Breast epithelium (tissue), 4 donors: Measurements from ENCODE around the gene AKR1C2. TPM values are rescaled to one million over a fixed set of nuclear protein-coding genes. Genes with fewer than 3 reads are reported as not detected.
A peak's percentile ranks its signal among the peaks of the same experiment; 100 is the strongest.

Source experiments
- DNase-seq, 2 donors: peaks; one replicate each; pipeline ENCODE4 v3.0.0-alpha.2; 2019; ENCODE audit warnings: low spot score in 2 of 2
- H3K27ac ChIP-seq, 2 donors: fragments of 200-600 bp; sonication (generic) in 1 of 2; one replicate each; pipeline ENCODE4 v1.5.1; 2016 to 2019; ENCODE audit warnings: mild to moderate bottlenecking in 1 of 2
- H3K27me3 ChIP-seq, 2 donors: fragments of 200-600 bp; sonication (generic) in 1 of 2; one replicate each; pipeline versions ENCODE4 v1.5.1 to v1.6.0; 2017 to 2019; ENCODE audit warnings: control low read depth in 1 of 2, mild to moderate bottlenecking in 1 of 2
- H3K36me3 ChIP-seq: fragments of 200-600 bp; one replicate; pipeline ENCODE4 v1.5.1; 2019
- H3K4me1 ChIP-seq, 2 donors: fragments of 200-600 bp; sonication (generic); one replicate each; pipeline ENCODE4 v1.5.1; 2016 to 2019; ENCODE audit warnings: control low read depth in 1 of 2
- H3K4me3 ChIP-seq, 3 donors: fragments of 200-600 bp; sonication (generic); 1 replicate in 2 of 3; 2 replicates in 1 of 3; pipeline ENCODE4 v1.5.1; 2016 to 2019; ENCODE audit warnings: mild to moderate bottlenecking in 3 of 3, moderate library complexity in 2 of 3
- H3K9me3 ChIP-seq, 2 donors: fragments of 200-600 bp; sonication (generic) in 1 of 2; one replicate each; pipeline ENCODE4 v1.5.1; 2016 to 2019; ENCODE audit warnings: control low read depth in 1 of 2
- POLR2A ChIP-seq: fragments of 450-650 bp; IDR thresholded peaks from one replicate; pipeline ENCODE4 v1.6.1; 2016; ENCODE audit warnings: antibody characterized with exemption, mild to moderate bottlenecking, moderate library complexity
- POLR2AphosphoS5 ChIP-seq, 3 donors: sonication (generic); formaldehyde crosslinking; IDR thresholded peaks; one replicate each; pipeline ENCODE4 v1.6.1; 2017; ENCODE audit warnings: antibody characterized with exemption in 3 of 3
- intact Hi-C: fragments of 100-400 bp; cut with DNase I; formaldehyde crosslinking; loops from one replicate; pipeline ENCODE4 v1.15.1; 2023; ENCODE audit warnings: low total_unique reads
- total RNA-seq, 3 donors: library from RNA; depleted of rRNA; stranded (reverse); fragments of >200 nt; gene quantifications; one replicate each; pipeline ENCODE4 v1.1.0, GENCODE V29; 2016
- TF ChIP-seq, protein P1 (sequence below), 3 donors: fragments of 450-650 bp; IDR thresholded peaks; one replicate each; pipeline ENCODE4 v1.5.1; 2016 to 2017; ENCODE audit warnings: antibody characterized with exemption in 3 of 3, mild to moderate bottlenecking in 3 of 3, moderate library complexity in 3 of 3

Gene AKR1C2
- total RNA-seq, 3 donors from 2014 or later: 25.9 to 259 (median 25.9) TPM

DNA sequence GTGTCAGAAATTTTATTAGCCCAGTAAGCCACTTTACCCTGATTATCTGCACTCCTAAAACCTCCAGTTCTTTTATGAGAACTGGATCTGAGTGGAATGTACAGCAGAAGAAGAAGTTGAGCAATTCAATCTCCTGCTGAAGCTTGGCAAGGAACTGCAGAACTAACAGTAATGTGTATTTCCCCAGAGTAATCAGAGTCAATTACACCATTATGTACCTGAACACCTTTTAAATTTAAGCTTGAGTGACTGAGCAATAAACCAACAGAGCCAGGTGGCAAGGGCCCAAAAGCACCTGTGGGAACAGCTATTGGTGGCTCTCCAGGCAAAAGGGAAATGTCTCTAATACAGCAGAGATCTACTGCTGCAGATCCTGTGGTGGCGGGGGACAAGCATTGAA, 40.1 kb upstream of the AKR1C2 start:
- Histone ChIP-seq H3K27me3 (no peaks in the 10 kb centered on the region), H3K27ac (no peak overlapping the region), H3K4me1 (no peaks in the 10 kb centered on the region), H3K36me3 (no peaks in the 10 kb centered on the region), H3K4me3 (no peak overlapping the region), H3K9me3 (no peaks in the 10 kb centered on the region)
- peak in 1 of 2 donors; percentile 66 for DNase-seq
- TF ChIP-seq POLR2AphosphoS5 (IDR thresholded peaks at IDR 0.05): no peak
- TF ChIP-seq, protein P1, sequence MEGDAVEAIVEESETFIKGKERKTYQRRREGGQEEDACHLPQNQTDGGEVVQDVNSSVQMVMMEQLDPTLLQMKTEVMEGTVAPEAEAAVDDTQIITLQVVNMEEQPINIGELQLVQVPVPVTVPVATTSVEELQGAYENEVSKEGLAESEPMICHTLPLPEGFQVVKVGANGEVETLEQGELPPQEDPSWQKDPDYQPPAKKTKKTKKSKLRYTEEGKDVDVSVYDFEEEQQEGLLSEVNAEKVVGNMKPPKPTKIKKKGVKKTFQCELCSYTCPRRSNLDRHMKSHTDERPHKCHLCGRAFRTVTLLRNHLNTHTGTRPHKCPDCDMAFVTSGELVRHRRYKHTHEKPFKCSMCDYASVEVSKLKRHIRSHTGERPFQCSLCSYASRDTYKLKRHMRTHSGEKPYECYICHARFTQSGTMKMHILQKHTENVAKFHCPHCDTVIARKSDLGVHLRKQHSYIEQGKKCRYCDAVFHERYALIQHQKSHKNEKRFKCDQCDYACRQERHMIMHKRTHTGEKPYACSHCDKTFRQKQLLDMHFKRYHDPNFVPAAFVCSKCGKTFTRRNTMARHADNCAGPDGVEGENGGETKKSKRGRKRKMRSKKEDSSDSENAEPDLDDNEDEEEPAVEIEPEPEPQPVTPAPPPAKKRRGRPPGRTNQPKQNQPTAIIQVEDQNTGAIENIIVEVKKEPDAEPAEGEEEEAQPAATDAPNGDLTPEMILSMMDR (IDR thresholded peaks at IDR 0.05): no peak
- TF ChIP-seq POLR2A: no peak
- intact Hi-C loops: no loop called here

DNA sequence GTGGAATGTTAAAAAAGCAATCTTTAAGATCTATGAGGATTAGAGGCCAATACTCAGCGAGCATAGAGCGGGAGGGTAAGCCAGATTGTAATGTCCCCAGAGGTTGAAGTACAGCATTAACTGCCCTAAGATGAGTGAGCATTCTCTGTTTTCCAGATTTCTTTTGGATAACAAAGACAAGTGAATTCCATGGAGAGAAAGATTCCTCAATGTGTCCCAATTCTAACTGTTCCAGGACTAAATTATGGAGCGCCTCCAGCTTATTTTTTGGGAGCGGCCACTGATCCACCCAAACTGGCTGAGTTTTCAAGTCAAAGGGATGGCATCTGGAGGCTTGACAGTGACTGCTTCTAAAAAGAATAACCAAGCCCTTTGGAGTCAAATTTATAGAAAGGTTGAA, 39.3 kb upstream of the AKR1C2 start:
- DNase-seq: no peak
- Histone ChIP-seq H3K27me3 (no peaks in the 10 kb centered on the region), H3K4me1 (no peaks in the 10 kb centered on the region), H3K36me3 (no peaks in the 10 kb centered on the region), H3K27ac (no peak overlapping the region), H3K4me3 (no peak overlapping the region), H3K9me3 (no peaks in the 10 kb centered on the region)
- TF ChIP-seq POLR2AphosphoS5 (IDR thresholded peaks at IDR 0.05): no peak
- TF ChIP-seq, protein P1 (IDR thresholded peaks at IDR 0.05): no peak
- TF ChIP-seq POLR2A: no peak
- intact Hi-C loops: no loop called here

DNA sequence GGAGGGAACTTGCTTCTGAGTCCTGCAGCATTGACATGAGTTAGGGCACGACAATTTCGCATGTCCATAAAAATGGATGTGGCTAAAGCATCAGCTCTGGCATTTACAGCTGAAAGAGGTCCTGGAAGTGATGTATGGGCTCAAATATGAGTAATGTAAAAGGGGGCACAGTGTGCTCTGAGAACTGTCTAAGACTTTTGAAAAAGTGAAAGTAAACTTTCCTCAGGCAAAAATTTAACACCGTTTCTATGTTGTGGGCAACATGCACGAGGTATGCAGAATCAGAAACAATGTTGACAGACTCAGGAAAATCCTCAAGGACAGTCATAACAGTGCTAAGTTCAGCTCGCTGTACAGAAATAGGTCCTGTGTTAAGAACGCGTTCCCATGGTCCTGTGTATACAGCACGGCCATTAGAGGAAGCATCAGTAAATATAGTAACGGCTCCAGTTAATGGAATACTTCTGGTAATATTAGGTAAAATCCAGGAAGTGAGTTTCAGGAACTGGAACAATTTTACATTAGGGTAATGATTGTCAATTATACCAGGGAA, 37.9 kb upstream of the AKR1C2 start:
- Histone ChIP-seq H3K9me3 (no peaks in the 10 kb centered on the region), H3K27ac (peak overlapping the region in 1 of 2 donors; percentile 10), H3K36me3 (no peaks in the 10 kb centered on the region), H3K4me3 (peak overlapping the region in 2 of 3 donors; percentile 3 to 4), H3K27me3 (no peaks in the 10 kb centered on the region), H3K4me1 (no peaks in the 10 kb centered on the region)
- no peak for DNase-seq
- TF ChIP-seq, protein P1 (IDR thresholded peaks at IDR 0.05): no peak
- TF ChIP-seq POLR2AphosphoS5 (IDR thresholded peaks at IDR 0.05): no peak
- no peak for TF ChIP-seq POLR2A
- intact Hi-C loops: no loop called here

DNA sequence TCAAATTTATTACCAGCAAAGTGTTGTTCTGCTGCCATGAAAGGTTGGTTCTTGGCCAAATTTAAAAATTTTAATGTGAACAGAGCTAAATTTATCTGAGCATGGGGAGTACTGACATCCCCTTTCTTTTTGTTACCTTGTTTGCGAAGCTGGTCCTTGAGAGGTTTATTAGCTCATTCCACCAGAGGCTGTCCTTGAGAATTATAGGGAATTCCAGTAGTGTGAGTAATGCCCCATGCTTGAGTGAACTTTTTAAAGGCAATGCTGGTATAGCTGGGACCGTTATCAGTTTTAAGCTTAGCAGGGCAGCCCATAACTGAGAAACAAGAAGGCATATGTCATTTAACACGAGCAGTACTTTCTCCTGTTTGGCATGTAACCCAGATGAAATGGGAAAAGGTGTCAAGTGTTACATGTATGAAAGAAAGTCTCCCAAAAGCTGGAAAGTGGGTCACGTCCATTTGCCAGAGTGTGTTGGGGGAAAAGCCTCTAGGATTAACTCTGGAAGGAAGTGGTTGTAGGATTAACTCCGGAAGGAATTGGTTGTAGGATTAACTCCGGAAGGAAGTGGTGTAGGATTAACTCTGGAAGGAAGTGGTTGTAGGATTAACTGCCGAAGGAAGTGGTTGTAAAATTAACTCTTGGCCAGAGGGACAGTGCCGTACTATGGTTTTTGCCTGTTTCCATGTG, 37.3 kb upstream of the AKR1C2 start:
- Histone ChIP-seq H3K36me3 (no peaks in the 10 kb centered on the region), H3K27me3 (no peaks in the 10 kb centered on the region), H3K4me1 (no peaks in the 10 kb centered on the region), H3K9me3 (no peaks in the 10 kb centered on the region), H3K4me3 (no peak overlapping the region), H3K27ac (peak overlapping the region in 1 of 2 donors; percentile 10)
- TF ChIP-seq POLR2AphosphoS5 (IDR thresholded peaks at IDR 0.05) (no peak), POLR2A (no peak)
- TF ChIP-seq, protein P1 (IDR thresholded peaks at IDR 0.05): no peak
- no peak for DNase-seq
- intact Hi-C loops: no loop called here

DNA sequence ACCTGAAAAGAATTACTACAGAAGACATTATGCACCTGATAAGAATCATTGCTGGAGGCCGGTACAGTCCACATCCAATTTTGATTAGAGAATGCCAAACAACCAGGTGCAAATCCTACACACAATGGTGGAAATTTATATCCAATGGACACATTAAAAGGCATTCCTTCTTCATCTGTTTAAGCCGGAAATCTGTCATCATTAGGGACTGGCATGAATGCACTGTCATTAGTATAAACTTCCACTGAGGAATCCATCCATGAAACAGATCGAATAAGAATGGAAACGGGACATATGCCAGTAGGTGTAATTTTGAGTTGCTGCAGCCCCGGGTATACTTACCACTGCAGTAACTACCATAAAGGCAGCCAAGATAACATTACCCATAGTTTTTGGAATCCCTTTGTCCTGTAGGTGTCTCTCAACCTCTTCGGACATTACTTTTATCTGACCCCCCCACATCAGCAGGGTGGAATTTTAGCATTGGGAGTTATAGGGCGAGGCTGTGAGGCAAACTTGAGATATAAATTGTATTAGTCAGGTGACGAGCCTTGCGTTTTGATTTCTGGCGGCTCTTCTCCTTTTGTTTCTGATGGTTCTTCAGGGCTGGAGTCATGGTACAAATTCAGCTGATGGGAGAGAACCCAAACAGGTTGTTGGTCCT, 36.5 kb upstream of the AKR1C2 start:
- H3K4me1 ChIP-seq: no peaks in the 10 kb centered on the region
- H3K27ac ChIP-seq: no peak overlapping the region
- no peaks in the 10 kb centered on the region for H3K36me3 ChIP-seq
- H3K9me3 ChIP-seq: peaks cover 3 to 4% of the 10 kb centered on the region in 2 donors
- no peaks in the 10 kb centered on the region for H3K27me3 ChIP-seq
- TF ChIP-seq, protein P1 (IDR thresholded peaks at IDR 0.05): no peak
- TF ChIP-seq POLR2A (no peak), POLR2AphosphoS5 (IDR thresholded peaks at IDR 0.05) (no peak)
- intact Hi-C loops: no loop called here
- no peak overlapping the region for H3K4me3 ChIP-seq
- no peak for DNase-seq
